Epithelial cell of esophagus (primary cell): ENCODE measurements around the gene TNPO3.
"Not testable (repeated sequence)": the region's sequence is repeated elsewhere in the genome, so short reads cannot be mapped to it uniquely, and the experiment has no call there.

Source experiments
- DNase-seq: peaks from one replicate; pipeline ENCODE4 v3.0.0; 2010; ENCODE audit warnings: low read depth
- H3K4me3 ChIP-seq: 2 replicates; pipeline ENCODE4 v1.5.1; 2011; ENCODE audit warnings: mild to moderate bottlenecking, low read length, control low read depth
- TF ChIP-seq, protein P1 (sequence below): IDR thresholded peaks from 2 replicates; pipeline ENCODE4 v1.5.1; 2011; ENCODE audit warnings: low read depth, mild to moderate bottlenecking, low read length, control low read depth, inconsistent platforms; ENCODE audit not compliant: insufficient read depth; ENCODE audit errors: missing control alignments

The TNPO3 gene

DNA sequence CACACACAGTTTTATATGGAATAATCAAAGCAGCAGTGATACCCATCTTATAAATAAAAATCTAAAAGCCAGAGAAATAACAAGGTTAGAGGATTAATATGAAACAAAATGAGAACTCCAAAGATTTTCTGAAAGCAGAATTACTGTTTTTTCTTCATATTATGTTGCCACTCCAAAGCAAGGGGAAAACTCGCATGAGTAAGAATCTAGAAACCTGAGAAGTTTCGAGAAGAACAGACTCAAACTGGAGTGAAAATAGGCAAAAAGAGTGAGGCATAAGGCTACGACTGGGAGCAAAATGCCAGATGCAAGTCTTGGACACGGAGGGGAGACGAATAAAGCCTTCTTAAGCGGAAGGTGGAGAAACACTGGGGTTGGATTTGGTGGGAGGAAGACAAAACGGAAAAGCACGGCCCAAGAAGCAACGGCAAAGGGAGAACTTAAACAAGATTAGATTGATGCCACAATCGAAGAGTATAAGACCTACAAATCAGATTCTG is 923 bp downstream of the TNPO3 start:
- H3K4me3 ChIP-seq: peak overlapping the region; percentile 96
- no peak for DNase-seq

DNA sequence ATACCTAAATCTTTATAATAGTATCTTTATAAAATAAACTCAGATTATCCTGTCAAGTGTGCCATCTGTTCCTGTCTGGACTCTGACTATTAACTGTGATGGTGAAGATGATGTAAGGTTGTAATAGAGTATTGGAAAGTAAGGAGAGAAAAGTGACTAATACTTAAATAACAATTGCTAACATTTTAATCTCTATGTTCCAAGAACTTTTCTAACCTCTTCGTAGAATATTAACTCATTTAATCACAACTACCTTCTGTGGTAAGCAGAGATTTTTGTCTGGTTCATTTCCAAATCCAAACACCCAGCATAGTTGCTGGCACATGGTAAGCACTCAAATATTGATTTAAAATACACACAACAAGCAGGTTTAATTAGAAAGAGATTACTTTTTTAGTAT is 2.5 kb downstream of the TNPO3 start:
- no peak for DNase-seq
- TF ChIP-seq, protein P1, sequence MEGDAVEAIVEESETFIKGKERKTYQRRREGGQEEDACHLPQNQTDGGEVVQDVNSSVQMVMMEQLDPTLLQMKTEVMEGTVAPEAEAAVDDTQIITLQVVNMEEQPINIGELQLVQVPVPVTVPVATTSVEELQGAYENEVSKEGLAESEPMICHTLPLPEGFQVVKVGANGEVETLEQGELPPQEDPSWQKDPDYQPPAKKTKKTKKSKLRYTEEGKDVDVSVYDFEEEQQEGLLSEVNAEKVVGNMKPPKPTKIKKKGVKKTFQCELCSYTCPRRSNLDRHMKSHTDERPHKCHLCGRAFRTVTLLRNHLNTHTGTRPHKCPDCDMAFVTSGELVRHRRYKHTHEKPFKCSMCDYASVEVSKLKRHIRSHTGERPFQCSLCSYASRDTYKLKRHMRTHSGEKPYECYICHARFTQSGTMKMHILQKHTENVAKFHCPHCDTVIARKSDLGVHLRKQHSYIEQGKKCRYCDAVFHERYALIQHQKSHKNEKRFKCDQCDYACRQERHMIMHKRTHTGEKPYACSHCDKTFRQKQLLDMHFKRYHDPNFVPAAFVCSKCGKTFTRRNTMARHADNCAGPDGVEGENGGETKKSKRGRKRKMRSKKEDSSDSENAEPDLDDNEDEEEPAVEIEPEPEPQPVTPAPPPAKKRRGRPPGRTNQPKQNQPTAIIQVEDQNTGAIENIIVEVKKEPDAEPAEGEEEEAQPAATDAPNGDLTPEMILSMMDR: no peak
- H3K4me3 ChIP-seq: no peak overlapping the region

More for the DNA sequence above, 923 bp downstream of the TNPO3 start:
- TF ChIP-seq, protein P1: no peak

DNA sequence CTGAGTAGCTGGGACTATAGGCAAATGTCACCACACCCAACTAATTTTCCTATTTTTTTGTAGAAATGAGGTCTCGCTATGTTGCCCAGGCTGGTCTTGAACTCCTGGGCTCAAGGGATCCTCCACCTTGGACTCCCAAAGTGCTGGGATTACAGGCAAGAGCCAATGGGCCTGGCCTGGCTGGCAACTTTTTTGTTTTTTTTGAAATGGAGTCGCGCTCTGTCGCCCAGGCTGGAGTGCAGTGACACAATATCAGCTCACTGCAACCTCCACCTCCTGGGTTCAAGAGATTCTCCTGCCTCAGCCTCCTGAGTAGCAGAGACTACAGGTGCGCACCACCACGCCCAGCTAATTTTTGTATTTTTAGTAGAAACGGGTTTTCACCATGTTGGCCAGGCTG is 3.5 kb downstream of the TNPO3 start:
- not testable (repeated sequence) for H3K4me3 ChIP-seq, DNase-seq

DNA sequence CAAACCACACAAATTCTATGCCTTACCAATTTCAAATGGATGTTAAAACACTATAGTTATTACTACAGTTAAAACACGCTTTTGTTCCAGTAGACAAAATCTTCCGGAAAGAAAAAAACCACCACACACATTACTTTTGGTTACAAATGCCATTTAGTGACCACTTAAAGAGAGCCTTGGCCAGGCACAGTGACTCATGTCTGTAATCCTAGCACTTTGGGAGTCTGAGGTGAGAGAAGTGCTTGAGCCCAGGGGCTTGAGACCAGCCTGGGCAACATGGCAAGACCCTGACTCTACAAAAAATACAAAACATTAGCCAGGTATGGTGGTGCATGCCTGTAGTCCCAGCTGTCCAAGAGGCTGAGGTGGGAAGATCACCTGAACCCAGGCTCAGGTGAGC is 7.2 kb downstream of the TNPO3 start:
- TF ChIP-seq, protein P1: no peak
- DNase-seq: no peak

DNA sequence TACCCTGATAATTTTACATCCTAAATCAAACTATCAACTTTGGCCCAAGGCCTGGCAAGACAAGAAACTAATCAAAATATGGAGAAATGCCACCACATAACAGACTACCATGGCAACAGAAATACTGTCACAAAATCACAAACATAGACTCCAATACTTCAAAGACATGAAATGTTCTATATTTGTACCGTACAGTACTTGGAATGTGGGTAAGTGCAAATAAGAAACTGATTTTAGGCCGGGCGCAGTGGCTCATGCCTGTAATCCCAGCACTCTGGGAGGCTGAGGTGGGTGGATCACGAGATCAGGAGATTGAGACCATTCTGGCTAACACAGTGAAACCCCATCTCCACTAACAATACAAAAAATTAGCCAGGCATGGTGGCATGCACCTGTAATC is 9.2 kb downstream of the TNPO3 start:
- H3K4me3 ChIP-seq: no peak overlapping the region
- TF ChIP-seq, protein P1: no peak
- no peak for DNase-seq

More for the DNA sequence above, 7.2 kb downstream of the TNPO3 start:
- H3K4me3 ChIP-seq: no peak overlapping the region

DNA sequence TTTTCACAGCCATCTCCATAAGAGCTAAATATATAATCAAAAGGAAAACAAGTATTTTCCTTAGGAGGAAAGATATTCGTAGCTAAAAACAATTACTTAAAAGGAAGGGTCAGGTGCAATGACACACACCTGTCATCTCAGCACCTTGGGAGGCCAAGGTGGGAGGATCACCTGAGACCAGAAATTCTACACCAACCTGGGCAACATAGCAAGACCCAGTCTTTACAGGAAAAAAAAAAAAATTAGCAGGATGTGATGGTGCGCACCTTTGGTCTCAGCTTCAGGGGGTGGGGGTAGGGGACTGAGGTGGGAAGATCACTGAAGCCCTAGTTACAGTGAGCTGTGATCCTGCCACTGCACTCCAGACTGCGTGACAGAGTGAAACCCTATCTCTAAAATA is 11.9 kb downstream of the TNPO3 start:
- TF ChIP-seq, protein P1: no peak

DNA sequence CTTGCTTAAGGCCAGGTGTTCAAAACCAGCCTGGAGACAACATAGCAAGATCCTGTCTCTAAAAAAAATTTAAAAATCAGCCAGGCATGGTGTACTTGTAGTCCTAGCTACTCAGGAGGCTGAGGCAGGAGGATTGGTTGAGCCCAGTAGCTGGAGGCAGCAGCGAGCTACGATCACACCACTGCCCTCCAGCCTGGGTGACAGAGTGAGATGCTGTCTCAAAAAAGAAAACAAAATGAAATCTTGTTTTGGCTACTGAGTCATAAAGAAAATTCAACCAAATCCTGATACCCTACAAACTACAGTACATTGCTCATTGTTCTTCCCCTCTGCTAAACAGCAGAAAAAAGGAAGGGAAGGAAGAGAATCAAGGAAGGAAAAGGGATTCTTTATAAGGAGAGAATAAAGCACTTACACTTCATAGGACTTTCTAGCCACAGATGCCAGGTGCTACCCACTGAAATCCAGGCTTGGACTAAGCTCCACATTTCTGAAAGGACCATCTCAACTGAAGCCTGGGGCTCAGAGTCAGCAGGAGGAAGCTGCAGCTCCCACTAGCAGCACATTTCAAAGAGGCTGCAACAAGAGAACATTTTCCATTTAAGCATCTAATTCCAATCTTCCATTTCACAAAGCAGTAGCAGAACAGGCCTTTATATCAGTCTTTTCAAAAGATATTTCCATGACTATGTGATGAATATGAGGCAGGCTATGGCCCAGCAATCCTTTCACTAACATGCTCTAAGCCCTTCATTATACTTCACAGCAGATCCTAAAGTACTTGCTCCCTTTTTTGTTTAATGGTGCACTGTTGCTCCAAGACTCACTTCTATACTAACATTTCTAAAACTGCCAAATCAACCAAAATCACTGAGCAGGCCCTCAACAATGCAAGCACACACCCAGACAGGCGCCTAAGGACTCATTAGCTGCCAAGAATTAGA is 13.5 kb downstream of the TNPO3 start:
- no peak for DNase-seq
- no peak overlapping the region for H3K4me3 ChIP-seq
- TF ChIP-seq, protein P1: no peak

More for the DNA sequence above, 11.9 kb downstream of the TNPO3 start:
- H3K4me3 ChIP-seq: no peak overlapping the region
- no peak for DNase-seq

DNA sequence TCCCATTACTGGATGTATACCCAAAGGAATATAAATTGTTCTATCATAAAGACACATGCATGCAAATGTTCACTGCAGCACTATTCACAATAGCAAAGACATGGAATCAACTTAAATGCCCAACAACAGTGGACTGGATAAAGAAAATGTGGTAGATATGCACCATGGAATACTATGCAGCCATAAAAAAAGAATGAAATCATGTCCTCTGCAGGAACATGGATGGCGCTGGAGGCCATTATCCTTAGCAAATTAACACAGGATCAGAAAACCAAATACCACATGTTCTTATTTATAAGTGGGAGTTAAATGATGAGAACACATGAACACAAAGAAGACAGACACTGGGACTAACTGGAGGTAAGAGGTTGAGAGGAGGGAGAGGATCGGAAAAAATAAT is 16.4 kb downstream of the TNPO3 start:
- DNase-seq, H3K4me3 ChIP-seq: not testable (repeated sequence)
